GM19395 (cell line): ENCODE measurements around the gene DLGAP5.

Experiments used
- ATAC-seq: cut with Tn5 transposase; IDR thresholded peaks from one replicate; pipeline ENCODE4 v1.9.1; 2021; ENCODE audit warnings: mild to moderate bottlenecking, moderate library complexity; ENCODE audit not compliant: unreplicated experiment

DLGAP5 gene

GRCh38 chr14:55190906-55191202 is 531 bp downstream of the DLGAP5 start:
- no peak for ATAC-seq

GRCh38 chr14:55188686-55189295 is 2.6 kb downstream of the DLGAP5 start:
- no peak for ATAC-seq

DNA sequence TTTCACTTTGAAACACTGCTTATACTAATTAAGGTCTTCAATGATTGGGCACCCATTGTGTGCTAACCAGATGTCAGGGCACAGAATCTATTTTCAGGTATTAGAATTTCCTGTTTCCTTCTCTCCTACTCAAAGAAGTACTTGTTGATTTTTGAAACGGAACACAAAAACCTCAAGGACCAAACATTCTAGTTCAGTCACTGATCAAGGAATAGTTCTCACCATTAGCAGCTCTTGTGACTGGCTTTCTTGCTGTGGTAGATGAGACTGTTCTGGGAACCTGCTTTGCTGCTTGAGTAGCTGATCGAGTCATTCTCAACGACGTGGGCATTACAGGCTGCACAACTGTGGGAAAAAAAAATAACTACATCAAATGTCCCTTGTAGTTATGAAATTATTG is 11.0 kb downstream of the DLGAP5 start:
- ATAC-seq: no peak

DNA sequence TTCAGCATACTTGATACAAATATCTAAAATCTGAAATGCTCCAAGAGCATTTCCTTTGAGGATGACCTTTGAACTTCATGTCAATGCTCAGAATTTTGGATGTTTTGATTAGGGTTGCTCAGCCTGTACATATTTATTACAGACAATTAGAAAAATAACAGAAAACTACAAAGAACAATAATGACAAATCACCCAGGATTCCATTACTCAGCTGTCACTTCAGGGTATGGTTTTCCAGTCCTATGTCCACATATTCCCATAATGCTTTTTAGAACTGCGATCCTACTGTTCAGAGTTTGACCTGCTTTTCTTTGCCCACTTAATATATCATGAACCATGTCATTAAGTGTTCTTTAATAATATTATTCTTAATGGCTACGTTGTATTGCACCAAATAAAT is 11.4 kb downstream of the DLGAP5 start:
- ATAC-seq: no peak

DNA sequence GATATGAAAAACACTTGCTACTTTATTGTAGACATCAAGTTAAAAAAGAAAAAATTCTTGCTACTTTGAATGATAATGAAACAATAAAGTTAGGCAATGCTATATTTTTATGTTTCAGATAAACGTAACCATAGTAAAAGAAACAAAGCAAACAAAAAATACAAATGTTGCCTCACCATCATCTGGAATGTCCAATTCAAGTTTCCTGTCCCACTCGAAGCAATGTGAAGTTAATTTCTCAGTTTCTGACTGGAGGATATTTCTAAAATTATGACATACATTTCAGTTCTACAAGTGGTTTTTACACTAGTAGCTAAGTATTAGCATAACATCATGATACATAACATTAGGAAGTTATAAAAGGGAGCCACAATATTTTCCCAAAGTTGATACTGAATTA is 20.9 kb downstream of the DLGAP5 start:
- no peak for ATAC-seq

DNA sequence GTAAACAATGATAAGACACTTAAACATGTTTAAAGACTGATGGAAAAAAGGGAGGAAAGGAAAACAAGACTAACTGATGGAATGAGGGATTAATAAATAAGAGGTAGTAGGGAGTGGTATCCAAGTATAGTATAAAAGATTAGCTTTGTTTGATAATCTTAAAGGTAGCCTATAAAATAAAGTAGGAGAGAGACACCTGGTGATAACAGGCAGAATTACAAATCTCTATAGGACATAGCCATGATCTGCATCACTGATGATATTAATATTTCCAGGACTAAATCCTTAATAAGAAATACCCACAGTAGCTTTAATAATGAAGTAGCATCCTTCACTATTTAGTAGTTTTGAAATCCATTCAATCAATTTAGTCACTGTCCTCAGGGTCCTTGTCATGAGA is 30.4 kb downstream of the DLGAP5 start:
- ATAC-seq: no peak

GRCh38 chr14:55158412-55158811 is 33.0 kb downstream of the DLGAP5 start:
- ATAC-seq: no peak

DNA sequence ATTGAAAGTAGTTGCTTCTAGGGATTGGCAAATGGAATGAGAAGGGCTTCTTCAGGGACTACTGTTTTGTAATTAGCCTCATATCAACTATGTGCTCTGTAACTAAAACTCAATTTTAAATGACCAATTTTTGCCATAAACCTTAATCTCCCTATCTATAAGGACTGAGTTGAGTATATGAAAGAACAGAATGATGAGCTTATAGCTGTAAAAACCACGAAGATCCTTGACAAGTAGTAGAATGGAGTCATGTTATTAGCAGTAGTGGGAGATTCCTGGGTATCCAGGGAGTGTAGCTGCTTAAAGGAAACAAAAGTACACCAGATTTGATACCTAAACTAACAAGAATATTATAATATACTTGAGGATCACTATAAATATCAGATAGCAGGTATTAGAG is 34.3 kb downstream of the DLGAP5 start:
- no peak for ATAC-seq

DNA sequence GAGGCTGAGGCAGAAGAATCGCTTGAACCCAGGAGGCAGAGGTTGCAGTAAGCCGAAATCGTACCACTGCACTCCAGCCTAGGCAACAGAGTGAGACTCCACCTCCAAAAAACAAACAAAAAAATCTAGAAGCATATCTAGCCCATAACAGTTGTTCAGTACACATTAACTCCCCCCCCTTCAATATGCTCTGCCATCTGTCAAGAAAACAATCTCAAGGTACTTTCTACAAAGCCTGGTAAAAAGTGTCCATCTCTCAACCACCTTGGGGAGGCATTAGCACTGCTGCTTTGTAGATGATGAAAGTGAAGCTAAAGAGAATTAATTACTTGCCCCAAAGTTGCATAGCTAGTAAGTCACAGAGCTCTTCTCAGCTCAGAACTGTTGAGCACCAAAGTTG is 37.4 kb downstream of the DLGAP5 start:
- ATAC-seq: no peak

- no peak for ATAC-seq
Observed at GRCh38 chr14:55152052-55152753, 39.2 kb downstream of the DLGAP5 start.

DNA sequence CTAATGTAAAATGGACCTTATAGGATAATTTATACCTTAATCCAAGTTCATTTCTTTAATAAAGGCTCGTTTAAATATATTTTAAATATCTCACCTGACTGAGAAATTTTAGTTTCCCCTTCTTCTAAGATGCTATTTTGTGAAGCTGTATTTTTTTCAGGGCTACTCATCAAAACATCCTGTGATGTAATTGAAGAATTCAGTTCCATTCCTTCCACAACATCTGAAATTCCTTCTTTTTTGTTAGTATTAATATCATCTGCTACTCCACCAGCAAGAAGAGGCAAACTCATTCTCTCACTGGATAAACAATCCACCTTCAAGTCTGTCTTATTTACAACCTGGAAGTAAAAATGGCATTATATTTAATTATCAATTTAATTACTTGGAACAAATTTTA is 39.8 kb downstream of the DLGAP5 start:
- ATAC-seq: no peak

GRCh38 chr14:55146425-55146824 is 45.0 kb downstream of the DLGAP5 start:
- no peak for ATAC-seq

GRCh38 chr14:55142466-55142865 is 48.9 kb downstream of the DLGAP5 start:
- no peak for ATAC-seq

GRCh38 chr14:55141825-55142224 is 49.6 kb downstream of the DLGAP5 start:
- ATAC-seq: no peak

GRCh38 chr14:55139696-55140509 is 51.5 kb downstream of the DLGAP5 start:
- ATAC-seq: no peak

- no peak for ATAC-seq
Observed at GRCh38 chr14:55139141-55139540, 52.2 kb downstream of the DLGAP5 start.

GRCh38 chr14:55138091-55138490 is 53.3 kb downstream of the DLGAP5 start:
- no peak for ATAC-seq

DNA sequence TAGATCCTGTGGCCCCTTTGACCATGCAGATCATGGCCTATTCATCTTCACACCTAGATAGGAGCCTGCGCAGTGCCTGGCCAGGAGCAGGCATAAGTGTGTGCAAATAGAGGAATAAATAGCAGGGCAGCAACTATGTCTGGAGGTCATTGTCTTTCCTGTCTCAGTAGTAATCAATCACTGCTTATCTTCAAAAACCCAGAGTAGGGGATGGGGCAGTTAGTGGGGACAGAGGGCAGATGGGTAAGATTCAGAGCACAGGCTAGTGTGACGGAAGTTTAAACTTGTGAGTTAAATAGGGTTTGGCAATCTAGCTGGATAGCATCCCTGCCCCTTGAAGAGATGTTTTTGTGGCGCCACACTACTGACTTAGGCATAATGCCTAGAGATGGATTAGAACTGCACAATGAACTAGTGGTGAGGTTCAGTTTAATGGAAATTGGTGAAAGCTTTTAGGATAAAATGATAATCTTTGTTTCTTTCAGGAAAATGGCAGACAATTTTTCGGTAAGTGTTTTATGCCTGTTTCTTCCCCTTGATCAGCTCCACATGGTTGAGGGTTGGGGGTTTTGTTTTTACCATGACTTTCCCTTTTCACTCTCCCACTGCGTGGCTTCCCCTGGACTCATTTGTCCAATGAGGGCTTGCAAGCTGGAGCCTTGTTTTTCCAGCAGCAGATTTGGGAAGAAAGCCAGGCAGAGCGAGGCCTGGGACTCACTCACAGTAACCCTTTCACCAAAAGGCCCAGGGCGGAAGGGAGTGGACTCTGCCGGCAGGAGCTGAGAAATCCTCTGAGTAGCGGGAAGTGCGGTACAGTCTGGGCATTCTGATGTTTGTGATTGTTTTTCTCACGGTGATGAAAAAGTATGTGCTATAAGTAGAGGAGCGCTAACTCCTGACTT is 54.2 kb downstream of the DLGAP5 start:
- ATAC-seq: no peak

GRCh38 chr14:55136241-55136640 is 55.1 kb downstream of the DLGAP5 start:
- ATAC-seq: no peak

DNA sequence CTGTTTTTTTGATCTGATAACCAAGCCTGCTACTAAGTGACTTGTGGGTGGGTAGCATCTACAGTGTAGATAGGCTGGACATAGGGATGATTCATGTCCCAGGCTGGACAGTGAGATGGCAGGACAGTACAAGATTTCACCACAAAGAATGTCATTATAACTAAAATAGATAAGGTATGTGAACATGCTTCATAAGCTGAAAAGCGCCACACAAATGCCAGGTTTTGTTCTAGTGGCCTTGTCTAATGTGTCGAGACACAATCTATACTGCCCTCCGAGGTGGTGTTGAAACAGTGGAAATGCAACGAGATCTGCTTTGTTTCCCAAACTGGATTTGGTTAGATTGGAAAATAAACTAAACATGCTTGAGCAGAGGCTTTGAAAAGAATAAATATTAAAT is 58.0 kb downstream of the DLGAP5 start:
- no peak for ATAC-seq
